IMR-90 (cell line): ENCODE results near the gene CD151.

ENCODE experiments used
- BHLHE40 ChIP-seq: fragments of 150-350 bp; IDR thresholded peaks from 2 replicates; pipeline ENCODE4 v1.6.1; 2016; ENCODE audit warnings: mild to moderate bottlenecking, low read depth, low read length
- CEBPB ChIP-seq: IDR thresholded peaks from 2 replicates; pipeline ENCODE4 v1.6.1; 2012; ENCODE audit warnings: low read depth, low read length, improper control_type of control experiment
- CHD1 ChIP-seq: IDR thresholded peaks from 2 replicates; pipeline ENCODE4 v1.6.1; 2012; ENCODE audit warnings: low read depth, low read length, improper control_type of control experiment
- CTCF ChIP-seq: conservative IDR thresholded peaks from 2 replicates; pipeline ENCODE4 v1.5.1; 2012; ENCODE audit warnings: mild to moderate bottlenecking, low read depth, low read length, improper control_type of control experiment
- FOS ChIP-seq: fragments of 150-350 bp; IDR thresholded peaks from 2 replicates; pipeline ENCODE4 v1.6.1; 2016; ENCODE audit warnings: low read depth, low read length
- MAFK ChIP-seq: IDR thresholded peaks from 2 replicates; pipeline ENCODE4 v1.6.1; 2012; ENCODE audit warnings: low read depth, low read length, improper control_type of control experiment
- MAZ ChIP-seq: IDR thresholded peaks from 2 replicates; pipeline ENCODE4 v1.6.1; 2012; ENCODE audit warnings: low read depth, mild to moderate bottlenecking, low read length, improper control_type of control experiment, moderate library complexity, borderline replicate concordance
- POLR2A ChIP-seq: IDR thresholded peaks from 2 replicates; pipeline ENCODE4 v1.6.1; 2012; ENCODE audit warnings: mild to moderate bottlenecking, low read depth, low read length
- RAD21 ChIP-seq: IDR thresholded peaks from 2 replicates; pipeline ENCODE4 v1.6.1; 2012; ENCODE audit warnings: low read length, improper control_type of control experiment
- RCOR1 ChIP-seq: IDR thresholded peaks from 2 replicates; pipeline ENCODE4 v1.6.1; 2012; ENCODE audit warnings: mild to moderate bottlenecking, low read length, improper control_type of control experiment; ENCODE audit not compliant: insufficient replicate concordance
- SMC3 ChIP-seq: fragments of 150-350 bp; IDR thresholded peaks from 2 replicates; pipeline ENCODE4 v1.6.1; 2016; ENCODE audit warnings: low read depth, mild to moderate bottlenecking, antibody characterized with exemption, low read length, moderate library complexity
- USF2 ChIP-seq: fragments of 150-350 bp; IDR thresholded peaks from 2 replicates; pipeline ENCODE4 v1.6.1; 2017; ENCODE audit warnings: mild to moderate bottlenecking, antibody characterized with exemption, low read length, low read depth
- TF ChIP-seq, protein P1 (sequence below): fragments of 150-350 bp; IDR thresholded peaks from 2 replicates; pipeline ENCODE4 v1.6.1; 2016; ENCODE audit warnings: low read depth, mild to moderate bottlenecking, low read length, moderate library complexity, borderline replicate concordance

DNA sequence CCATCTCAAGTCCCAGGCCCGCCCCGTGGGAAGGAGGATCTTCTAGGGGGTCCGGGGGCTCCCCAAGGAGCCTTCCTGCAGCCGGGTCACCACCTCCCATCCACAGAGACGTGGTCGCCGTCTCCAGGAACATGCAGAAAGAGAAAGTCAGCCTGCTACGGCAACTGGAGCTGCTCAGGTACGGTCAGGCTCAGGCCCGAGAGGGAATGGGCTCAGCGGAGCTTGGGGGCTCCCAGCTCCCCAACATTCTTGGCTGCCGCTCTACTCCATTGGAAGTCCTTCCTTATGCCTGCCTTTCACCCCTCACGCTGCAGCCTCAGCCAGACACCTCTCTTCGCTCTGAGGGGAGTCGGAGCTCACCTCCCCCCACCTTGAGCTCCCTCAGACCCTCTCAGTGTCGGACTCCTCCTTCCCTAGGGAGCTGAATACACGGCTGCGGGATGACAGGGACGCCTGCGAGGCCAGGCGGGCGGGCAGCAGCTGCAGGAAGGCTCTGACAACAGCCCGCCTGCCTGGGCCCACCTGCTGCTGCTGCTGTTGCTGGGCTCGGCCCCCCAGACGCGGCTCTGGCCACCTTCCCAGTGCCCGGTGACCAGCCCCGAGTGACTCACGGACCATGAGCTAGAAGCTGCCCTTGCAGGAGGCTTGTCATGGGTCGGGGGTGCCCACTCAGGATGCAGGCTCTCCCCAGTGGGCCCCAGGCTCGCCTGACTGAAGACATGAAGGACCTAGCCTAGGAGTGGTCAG, 1.5 kb upstream of the CD151 start:
- TF ChIP-seq CTCF (no peak), RCOR1 (peak; percentile 62), FOS (peak; percentile 68), POLR2A (0 out of 2 replicates have a peak, but pooled peaks have one; percentile 26), BHLHE40 (no peak), CEBPB (no peak), USF2 (no peak; the same call in 1 of the 2 replicates), RAD21 (no peak), SMC3 (no peak), MAFK (no peak), MAZ (peak; percentile 59; the same call in 1 of the 2 replicates), CHD1 (no peak)
- TF ChIP-seq, protein P1, sequence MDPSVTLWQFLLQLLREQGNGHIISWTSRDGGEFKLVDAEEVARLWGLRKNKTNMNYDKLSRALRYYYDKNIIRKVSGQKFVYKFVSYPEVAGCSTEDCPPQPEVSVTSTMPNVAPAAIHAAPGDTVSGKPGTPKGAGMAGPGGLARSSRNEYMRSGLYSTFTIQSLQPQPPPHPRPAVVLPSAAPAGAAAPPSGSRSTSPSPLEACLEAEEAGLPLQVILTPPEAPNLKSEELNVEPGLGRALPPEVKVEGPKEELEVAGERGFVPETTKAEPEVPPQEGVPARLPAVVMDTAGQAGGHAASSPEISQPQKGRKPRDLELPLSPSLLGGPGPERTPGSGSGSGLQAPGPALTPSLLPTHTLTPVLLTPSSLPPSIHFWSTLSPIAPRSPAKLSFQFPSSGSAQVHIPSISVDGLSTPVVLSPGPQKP = no peak
